ENCODE results near the gene RAB25. TPM values are rescaled to one million over a fixed set of nuclear protein-coding genes. Genes with fewer than 3 reads are reported as not detected.

Gene RAB25
- total and polyA plus RNA-seq, 2 of the 13 experiments (the other 11 are each of a cell fraction or from before 2014, with no cell fraction given): 0.20 to 0.22 TPM

GRCh38 chr1:156082309-156083091 is 21.5 kb downstream of the RAB25 start, which contains the start of gene MEX3A (continued):
- TF ChIP-seq DNMT1 (CRISPR knock-in tag; IDR thresholded peaks at IDR 0.05) (no peak), SNRNP70 (IDR thresholded peaks at IDR 0.05; ENCODE audit: low read depth, low read length) (no peak), E2F5 (CRISPR knock-in tag; conservative IDR thresholded peaks at IDR 0.05) (no peak; the same call in 1 of the 2 replicates), DMAP1 (CRISPR knock-in tag; IDR thresholded peaks at IDR 0.05) (no peak), ZSCAN20 (CRISPR knock-in tag; IDR thresholded peaks at IDR 0.05; ENCODE audit: borderline replicate concordance) (no peak), NFIB (CRISPR knock-in tag; IDR thresholded peaks at IDR 0.05; ENCODE audit: borderline replicate concordance) (no peak), ZNF546 (CRISPR knock-in tag; conservative IDR thresholded peaks at IDR 0.05) (no peak), SKIL (CRISPR knock-in tag; IDR thresholded peaks at IDR 0.05; ENCODE audit: borderline replicate concordance) (no peak), ZHX2 (IDR thresholded peaks at IDR 0.05; ENCODE audit: low read depth) (peak; percentile 42; the same call in 1 of the 2 replicates), ZHX2 (CRISPR knock-in tag; IDR thresholded peaks at IDR 0.05; ENCODE audit: borderline replicate concordance) (no peak), DZIP1 (CRISPR knock-in tag; IDR thresholded peaks at IDR 0.05) (no peak), ZBTB3 (CRISPR knock-in tag; IDR thresholded peaks at IDR 0.05; ENCODE audit: borderline replicate concordance, low read depth) (no peak), BORCS8-MEF2B (CRISPR knock-in tag; IDR thresholded peaks at IDR 0.05) (no peak), HIVEP1 (CRISPR knock-in tag; IDR thresholded peaks at IDR 0.05) (no peak), PAX8 (CRISPR knock-in tag; IDR thresholded peaks at IDR 0.05; ENCODE audit: borderline replicate concordance) (no peak)
